ENCODE data around the gene KIF21A.

GRCh38 chr12:39403376-39403775 lies 39.5 kb downstream of the KIF21A start:
- TF ChIP-seq CTCF (IDR thresholded peaks at IDR 0.05) (no peak), POLR2A (IDR thresholded peaks at IDR 0.05) (no peak)
